Right kidney (tissue), 1 donor: ENCODE data around the gene JAK3.
A peak's percentile ranks its signal among the peaks of the same experiment; 100 is the strongest.

Experiments used
- DNase-seq: peaks from one replicate; pipeline ENCODE4 v3.0.0-alpha.2; 2016

JAK3 gene

DNA sequence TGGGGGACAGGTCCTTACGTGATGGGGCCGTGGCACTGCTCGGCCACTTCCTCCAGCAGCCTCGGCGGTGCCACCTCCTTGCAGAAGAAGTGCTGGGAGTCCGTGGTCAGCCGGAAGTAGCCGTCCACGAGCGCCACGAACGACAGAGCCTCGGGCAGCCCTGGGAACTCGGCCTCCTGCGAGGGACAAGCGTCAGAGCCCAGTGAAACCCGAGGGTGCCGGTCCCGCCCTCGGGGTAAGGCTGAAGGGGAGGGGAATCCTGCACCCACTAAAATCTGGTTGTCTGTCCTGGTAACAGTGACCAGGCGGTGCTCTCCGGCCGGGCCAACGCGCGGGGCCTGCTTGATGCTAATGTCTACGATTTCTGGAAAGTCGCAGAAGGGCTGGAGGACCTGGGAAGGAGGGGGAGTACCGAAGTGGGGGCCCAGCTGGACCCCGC is 6.4 kb downstream of the JAK3 start:
- DNase-seq = peak; percentile 57

DNA sequence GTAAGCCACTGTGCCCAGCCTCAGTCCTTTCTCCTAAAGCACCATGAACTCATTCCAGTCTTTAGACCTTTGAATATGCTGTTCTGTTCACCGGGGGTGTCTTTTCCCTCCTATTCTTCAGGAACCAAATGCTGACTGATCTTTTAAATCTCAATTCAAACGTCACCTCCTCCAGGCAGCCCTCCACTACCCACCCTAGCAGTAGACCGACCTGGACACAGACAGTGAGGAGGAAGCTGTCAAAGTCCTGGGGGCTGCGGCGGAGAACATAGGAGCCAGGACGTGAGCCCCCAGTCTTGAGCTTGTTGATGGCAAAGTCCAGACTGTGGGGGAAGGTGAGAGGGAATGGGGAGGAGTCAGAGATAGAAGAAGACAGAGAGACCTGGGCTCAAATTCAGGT is 7.8 kb downstream of the JAK3 start:
- no peak for DNase-seq

DNA sequence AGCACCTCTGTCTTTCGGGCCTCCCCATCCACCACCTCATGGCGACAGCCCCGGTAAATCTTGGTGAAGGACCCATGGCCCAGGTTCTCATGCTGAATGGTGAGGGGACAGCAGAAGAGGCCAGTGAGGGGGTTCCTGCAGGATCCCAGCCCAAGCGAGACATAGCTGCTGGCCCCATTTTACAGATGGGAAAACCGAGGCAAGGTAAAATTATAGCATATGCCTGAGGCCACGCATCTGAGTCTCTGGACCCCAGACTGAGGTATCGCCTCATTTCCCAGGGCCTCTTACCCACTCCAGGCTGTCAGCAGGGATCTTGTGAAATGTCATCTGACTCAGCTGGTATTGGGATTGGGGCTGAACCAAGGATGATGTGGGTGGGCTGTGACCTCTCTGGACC is 9.8 kb downstream of the JAK3 start:
- no peak for DNase-seq

DNA sequence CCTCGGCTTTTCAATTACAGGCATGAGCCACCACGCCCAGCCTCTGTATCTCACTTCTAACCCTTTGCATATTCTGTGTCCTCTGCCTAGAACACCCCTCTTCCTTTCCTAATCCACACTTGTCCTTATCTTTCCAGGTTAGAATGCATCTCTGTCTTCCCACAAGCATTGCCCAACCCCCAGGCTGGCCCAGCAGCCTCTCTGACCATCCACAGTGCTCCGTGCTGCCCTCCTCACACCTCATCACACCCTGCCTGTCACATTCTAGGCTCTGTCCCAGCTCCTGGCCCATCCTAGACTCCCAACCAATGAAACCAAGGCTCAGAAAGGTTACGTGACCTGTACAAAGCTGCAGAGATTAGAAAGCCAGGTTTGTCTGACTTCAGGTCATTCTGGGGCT is 11.3 kb downstream of the JAK3 start:
- no peak for DNase-seq

DNA sequence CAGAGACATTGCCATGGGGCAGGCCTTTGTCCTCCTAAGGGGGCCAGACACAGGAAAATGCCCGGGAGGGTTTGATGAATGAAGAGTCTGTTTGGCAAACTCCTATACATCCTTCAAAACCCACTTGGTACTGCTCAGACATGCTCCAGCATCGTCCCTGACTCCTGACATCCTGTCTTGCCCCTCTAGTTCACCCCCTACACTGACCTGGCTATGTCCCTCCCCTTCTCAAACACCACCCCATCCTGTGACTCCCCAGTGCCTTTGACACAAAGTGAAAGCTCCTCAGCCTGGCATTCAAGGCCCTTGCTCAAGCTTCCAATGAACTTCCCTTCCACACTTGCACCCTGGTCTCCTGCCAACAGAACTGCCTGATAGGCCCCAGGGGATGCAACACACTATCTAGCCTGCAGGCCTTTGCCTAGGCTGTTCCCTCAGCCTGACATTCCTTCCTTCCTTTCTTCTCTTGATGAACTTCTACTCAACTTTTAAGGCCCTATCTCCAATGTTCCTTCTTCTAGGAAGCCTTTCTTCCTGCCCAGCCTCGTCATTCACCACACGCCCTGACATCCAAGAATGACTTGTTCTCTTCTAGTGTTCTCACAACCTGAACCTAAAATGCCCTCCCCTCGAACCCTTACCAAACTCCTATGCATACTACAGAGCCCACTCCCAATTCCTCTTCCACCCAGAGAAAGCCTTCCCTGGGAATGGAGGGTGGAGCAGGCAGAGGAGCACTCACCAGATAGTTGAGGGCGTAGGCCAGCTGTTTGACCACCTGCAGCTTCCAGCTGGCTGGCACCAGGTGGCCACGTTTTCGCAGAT is 12.4 kb downstream of the JAK3 start:
- DNase-seq = no peak

DNA sequence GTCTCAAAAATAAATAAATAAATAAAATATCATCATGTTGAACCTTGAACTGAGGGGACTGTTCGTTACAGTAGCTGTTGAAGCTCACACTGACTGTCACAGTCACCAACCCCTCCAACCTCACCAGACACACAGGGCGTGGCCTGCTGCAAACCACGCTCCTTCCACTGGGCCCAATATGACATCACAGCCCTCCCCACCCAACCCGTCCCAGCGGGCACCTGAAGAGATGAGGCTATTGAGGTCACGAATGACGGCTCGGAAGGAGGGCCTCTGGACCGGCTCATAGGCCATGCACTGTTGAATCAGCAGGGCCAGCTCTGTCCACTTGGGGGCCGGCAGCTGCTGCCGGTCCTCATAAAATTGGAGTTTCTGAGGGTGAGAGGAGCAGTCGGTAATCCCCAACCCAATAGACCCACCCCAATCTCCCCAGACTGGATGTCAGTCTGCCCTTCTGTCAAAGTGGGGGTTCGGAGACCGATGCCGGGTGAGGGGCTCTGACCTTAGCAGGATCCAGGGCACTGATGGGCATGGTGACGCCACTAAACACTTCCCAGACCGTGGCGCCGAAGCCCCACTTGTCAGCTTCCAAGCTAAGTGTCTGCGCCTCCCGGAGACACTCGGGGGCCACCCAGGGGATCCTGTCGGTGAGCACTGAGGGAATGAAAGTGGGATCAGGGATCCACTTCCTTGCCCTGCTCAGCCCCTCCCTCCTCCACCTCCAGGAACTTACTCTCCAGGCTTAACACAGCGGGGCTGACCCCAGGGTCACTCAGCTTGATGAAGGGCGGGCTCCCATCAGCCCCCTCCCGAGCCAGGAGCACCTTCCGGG is 13.2 kb downstream of the JAK3 start:
- no peak for DNase-seq

DNA sequence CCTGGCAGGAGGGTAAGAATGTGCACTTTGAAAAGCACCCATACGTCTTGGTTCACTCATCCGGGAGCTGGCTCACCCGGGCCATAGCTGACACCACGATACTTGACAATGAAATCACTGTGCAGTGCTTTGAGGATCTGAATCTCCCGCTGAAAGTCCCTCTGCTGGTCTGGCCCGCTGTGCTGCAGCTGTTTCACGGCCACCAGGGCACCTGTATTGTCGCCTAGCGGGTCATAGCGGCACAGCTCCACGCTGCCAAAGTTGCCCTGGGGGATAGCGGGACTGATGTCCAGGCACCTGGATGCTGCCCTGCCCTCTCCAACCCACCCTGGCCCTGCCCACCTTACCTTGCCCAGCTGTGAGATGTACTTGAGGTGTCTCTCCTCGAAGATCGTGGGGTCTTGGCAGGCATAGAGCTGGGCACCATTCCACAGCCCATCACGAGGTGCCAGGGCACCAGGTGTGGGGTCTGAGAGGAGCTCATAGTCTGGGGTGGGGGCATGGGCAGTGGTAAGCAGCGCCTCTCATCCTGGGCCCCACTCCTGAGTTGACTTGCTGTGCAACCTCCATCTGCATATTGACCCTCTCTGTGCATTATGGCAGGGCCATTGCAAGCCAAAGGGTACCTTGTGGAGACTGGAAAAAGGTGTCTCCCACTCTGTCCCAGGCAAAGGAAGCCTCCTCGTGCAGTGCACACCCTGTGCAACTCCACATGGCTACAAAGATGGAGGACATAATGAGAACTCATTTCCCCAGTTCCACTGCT is 15.2 kb downstream of the JAK3 start:
- DNase-seq = no peak

DNA sequence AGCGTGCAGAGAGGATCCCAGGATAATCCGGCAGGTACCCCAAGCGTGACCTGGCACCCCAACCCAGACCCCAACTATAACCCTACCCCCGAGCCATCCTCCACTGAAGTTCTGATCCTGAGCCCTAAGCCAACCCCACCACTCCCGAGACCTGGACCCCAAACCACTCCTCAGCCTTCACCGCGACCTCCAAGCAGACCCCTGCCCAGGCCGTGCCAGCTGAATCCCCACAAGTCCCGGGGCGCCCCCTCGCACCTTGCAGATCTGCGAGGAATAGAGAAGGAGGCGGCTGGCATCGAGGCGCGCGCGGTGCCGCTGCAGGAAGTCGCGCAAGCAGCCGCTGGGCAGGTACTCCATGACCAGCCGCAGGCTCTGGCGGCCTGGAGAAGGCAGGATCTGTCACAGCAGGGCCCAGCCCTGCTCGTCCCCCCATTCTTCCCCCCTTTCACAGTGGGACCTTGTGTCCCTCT is 16.3 kb downstream of the JAK3 start:
- peak; percentile 42 for DNase-seq

DNA sequence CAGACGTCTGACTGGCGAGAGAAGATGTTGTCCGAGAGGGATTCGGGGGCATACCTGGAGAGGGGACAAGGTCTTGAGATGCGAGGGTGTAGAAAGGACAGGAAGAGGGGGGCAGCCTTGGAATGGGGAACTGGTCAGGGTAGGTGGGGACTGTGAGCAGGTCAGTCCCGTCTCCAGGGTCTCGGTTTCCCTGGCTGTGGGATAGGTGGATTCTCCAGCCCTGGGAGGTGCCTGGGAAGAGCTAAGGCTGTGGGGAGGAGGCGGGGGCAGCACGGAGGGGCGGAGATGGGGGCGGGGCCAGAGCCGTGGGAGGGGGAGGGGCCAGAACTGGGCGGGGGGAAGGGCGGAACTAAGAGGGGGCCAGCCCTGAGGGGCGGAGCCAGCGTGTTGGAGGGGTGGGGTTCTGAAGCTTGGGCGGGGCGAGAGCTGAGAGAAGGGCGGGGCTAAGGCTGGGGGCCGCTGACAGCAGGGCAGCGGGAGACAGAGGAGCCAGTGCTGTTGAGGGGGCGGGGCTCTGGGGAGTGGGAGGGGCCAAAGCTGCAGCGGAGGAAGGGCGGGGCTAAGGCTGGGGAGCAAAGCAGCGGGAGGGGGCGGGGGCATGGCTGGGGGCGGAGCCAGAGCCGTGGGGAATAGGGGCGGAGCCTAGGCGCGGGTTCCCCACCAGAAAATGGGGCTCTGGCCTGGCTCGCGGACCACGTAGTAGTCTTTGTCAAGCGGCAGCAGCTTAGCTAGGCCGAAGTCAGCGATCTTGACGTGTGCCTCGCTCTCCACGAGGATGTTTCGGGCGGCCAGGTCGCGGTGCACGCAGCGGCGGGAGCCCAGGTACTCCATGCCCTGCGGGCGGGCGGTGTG is 17.0 kb downstream of the JAK3 start:
- DNase-seq = peak; percentile 79

DNA sequence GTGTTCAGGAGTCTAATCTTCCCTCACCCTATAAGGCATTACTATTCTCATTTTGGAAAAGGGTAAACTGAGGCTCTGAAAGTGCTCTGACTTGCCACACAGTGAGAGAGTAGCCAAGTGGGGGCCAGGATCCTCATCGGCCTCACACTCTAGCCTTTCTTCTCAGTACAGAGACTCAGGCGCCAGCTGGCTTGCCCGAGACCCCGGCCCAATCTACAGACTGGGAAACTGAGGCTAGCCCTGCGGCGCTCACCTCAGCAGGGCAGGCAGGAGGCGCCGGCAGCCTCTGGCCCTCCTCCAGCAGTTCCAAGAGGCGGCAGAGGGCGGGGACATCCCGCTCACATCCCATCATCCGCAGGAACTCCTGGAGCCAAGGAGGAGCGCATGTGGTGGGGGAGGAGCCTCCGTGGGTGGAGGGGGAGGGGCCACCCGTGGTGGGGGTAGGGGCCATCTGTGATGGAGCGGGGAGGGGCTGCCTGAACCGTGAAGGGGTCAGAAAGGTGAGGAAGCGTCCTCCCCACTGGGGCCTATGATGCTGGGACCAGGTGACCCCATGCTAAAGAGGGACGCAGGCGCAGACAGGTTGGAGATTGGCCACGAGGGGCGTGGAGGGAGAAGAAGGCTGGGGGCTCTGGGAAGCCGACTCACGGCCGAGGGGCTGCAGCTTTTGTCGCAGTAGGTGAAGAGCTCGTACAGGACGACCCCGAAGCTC is 17.8 kb downstream of the JAK3 start:
- DNase-seq = no peak

DNA sequence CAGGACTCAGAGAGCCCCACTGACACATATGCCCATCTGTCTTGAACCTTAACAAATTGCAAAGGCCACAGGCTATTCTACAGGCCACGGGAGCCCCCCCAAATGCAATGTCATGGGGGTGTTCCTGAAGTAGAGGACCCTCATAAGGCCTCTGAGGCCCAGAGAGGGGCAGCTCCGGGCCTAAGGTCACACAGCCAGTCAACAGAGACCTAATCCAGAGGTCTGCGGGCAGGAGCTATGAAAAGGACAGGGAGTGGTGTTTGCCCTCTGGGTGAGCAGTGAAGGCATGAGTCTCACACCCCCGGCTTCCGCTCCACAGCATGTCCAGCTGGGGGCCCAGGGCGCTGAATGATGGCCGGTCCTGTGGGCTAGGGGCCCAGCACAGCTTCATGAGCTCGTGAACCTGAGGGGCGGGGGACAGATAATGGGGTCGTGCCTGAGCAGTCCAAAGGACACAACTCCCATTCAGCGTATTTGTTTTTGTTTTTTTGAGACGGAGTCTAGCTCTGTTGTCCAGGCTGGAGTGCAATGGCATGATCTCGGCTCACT is 21.2 kb downstream of the JAK3 start:
- DNase-seq = no peak

DNA sequence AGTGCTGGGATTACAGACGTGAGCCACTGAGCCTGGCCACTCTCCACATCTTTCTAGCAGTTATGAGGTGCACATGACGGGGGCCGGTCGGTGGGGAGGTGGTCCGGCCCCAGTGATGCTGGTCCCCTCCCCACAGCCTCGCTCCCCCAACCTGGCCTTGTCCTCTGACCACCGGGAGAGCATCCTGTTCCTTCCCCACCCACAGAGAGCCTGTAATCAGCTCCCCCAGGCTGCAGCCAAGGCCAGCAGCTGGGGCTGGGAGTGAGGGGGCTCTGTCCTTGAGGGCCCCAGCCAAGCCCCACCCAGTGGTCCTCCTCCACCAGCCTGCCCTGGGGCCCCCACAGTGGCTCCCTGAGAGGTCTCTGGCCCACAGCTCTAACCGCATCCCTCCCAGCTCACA is 23.4 kb downstream of the JAK3 start:
- DNase-seq = no peak

DNA sequence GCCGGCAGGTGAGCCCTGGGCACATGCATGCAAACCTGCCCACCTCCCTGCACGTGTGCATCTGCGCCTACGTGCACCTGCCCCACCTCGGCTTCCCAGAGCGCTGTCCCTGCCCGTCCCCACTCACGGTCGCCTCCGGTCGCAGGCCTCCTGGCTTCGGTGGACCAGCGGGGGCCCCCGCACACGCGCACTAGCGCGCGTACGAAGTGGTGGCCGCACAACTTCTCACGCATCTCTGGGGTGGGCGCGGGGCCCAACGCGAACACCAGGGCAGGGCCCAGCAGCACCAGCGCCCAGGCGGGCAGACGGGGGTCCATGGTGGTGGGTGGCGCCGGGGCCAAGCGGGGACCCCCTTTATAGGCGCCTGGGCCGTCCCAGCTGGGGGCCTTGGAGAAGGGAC is 26.6 kb downstream of the JAK3 start, which contains the start of gene INSL3:
Gene INSL3 (minus strand): TSS at position 330 of the 400 bp plus-strand sequence. CDS start 13 bp downstream, at position 317.
- DNase-seq = no peak

DNA sequence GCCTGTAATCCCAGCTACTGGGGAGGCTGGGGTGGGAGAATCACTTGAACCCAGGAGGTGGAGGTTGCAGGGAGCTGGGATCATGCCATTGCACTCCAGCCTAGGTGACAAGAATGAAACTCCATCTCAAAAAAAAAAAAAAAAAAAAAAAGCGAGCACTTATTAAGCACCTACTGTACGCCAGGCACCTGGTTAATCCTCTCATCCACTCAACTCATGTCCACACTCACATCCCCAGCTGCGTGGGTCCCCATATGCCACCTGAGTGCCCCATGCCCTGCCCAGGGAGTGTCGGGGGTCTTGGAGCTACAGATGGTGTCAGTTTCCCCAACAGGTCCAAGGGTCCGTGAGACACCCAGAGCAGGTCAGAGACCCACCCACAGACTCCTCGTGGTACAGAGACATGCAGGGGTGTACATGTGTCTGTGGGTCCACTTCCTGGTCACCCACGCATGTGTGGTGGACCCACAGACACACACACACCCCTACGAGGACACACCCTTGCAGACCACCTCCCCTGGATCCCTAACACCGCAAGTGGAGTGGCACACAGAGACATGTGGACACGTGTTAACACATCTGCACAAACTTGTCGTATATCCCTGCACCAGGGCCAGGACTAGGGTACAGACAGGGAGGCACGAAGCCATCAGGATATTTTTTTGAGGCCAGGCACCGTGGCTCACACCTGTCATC is 30.0 kb downstream of the JAK3 start:
- no peak for DNase-seq

DNA sequence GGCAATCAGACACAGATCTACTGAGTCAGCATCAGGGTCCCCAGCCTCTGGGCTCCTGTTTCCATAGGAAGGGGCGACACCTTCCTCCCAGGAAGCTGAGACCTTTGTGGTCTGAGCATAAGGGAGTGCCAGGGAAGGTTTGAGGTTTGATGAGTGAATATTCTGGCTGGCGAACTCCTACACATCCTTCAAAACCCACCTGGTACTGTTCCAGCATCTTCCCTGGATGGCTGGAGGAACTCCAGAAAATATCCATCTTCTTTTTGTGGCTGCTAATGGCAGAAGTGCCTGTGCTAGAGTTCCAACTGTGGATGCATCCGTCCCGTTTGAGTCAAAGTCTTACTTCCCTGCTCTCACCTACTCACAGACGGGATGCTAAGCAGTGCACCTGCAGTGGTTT is 35.7 kb downstream of the JAK3 start:
- DNase-seq = no peak

DNA sequence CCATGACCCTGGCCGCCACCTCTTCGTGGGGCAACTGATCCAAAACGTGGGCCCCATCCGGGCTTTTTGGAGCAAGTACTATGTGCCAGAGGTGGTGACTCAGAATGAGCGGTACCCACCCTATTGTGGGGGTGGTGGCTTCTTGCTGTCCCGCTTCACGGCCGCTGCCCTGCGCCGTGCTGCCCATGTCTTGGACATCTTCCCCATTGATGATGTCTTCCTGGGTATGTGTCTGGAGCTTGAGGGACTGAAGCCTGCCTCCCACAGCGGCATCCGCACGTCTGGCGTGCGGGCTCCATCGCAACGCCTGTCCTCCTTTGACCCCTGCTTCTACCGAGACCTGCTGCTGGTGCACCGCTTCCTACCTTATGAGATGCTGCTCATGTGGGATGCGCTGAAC is 36.1 kb downstream of the JAK3 start:
- no peak for DNase-seq

DNA sequence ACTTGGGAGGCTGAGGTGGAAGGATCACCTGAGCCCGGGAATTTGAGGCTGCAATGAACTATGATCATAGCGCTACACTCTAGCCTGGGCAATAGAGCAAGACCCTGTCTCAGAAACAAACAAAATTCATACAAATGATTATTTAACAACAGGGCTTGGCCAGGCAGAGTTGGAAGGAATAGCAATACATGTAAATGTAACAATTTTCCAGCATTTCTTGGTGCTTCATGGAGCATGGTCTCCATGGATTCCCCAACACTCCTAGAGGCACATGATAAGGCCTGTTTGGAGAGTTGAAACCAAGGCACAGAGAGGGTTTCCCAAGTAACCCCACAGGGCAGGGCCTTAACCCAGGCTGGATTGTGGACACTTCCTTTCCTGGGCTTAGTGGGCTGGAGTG is 36.7 kb downstream of the JAK3 start:
- DNase-seq = no peak

DNA sequence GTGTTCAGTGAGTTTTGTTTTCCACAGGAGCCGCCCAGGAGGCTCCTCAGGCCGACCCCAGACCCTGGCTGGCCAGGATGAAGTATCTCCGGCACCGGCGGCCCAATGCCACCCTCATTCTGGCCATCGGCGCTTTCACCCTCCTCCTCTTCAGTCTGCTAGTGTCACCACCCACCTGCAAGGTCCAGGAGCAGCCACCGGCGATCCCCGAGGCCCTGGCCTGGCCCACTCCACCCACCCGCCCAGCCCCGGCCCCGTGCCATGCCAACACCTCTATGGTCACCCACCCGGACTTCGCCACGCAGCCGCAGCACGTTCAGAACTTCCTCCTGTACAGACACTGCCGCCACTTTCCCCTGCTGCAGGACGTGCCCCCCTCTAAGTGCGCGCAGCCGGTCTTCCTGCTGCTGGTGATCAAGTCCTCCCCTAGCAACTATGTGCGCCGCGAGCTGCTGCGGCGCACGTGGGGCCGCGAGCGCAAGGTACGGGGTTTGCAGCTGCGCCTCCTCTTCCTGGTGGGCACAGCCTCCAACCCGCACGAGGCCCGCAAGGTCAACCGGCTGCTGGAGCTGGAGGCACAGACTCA is 40.0 kb downstream of the JAK3 start:
- DNase-seq = no peak

DNA sequence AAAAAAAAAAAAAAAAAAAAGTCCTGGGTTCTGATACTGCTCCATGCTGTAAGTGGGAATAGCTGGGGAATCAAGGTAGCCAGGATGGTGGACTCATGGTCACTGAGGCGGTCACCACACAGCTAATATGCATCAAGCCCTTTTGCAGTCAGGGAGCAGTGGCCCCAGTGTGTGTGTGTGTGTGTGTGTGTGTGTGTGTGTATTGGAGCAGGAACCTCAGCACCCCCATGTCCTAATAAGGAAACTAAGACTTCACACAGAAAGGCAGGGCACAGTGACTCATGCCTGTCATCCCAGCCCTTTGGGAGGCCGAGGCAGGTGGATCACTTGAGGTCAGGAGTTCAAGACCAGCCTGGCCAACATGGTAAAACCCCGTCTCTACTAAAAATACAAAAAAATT is 40.8 kb downstream of the JAK3 start:
- DNase-seq = no peak

DNA sequence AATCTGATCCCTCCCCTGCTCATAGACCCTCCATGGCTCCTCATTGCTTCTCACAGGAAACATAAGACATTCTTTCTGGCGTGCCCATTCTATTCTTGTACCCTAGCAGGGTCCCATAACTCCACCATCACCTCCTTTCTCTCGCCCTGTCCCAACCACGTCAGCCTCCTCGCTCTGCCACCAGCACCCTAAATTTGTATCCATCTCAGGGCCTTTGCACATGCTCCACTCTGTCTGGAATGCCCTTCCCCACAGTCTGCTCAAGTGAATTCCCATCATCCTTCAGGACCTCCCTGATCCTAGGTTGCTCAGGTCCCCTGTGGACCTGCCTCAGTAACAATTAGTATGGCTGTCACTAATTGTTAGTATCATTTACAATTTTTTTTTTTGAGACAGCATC is 42.4 kb downstream of the JAK3 start:
- DNase-seq = no peak
